BLaER1 (cell line): Measurements from ENCODE around the gene KLHL4.
"Not testable (repeated sequence)": the region's sequence is repeated elsewhere in the genome, so short reads cannot be mapped to it uniquely, and the experiment has no call there.

Experiments used
- H3K27ac ChIP-seq: shearing (Covaris generic); formaldehyde crosslinking; 2 replicates; pipeline ENCODE4 v1.8.1; 2022
- H3K27me3 ChIP-seq: shearing (Covaris generic); formaldehyde crosslinking; 2 replicates; pipeline ENCODE4 v1.8.1; 2022
- H3K36me3 ChIP-seq: shearing (Covaris generic); formaldehyde crosslinking; 2 replicates; pipeline ENCODE4 v1.8.1; 2022
- H3K4me1 ChIP-seq: shearing (Covaris generic); formaldehyde crosslinking; 2 replicates; pipeline ENCODE4 v1.8.1; 2022
- H3K4me2 ChIP-seq: shearing (Covaris generic); formaldehyde crosslinking; 2 replicates; pipeline ENCODE4 v1.8.1; 2022
- H3K4me3 ChIP-seq: shearing (Covaris generic); formaldehyde crosslinking; 2 replicates; pipeline ENCODE4 v1.8.1; 2022
- H3K9ac ChIP-seq: shearing (Covaris generic); formaldehyde crosslinking; 2 replicates; pipeline ENCODE4 v1.8.1; 2022
- H3K9me3 ChIP-seq: shearing (Covaris generic); formaldehyde crosslinking; 2 replicates; pipeline ENCODE4 v1.8.1; 2022
- H4K20me1 ChIP-seq: shearing (Covaris generic); formaldehyde crosslinking; 2 replicates; pipeline ENCODE4 v1.8.1; 2022
- Cebpa-rat ChIP-seq: shearing (Covaris generic); IDR thresholded peaks from 2 replicates; pipeline ENCODE4 v1.8.1; 2022

The KLHL4 gene

GRCh38 chrX:87702795-87703194 lies 185.2 kb downstream of the KLHL4 start:
- Histone ChIP-seq H3K4me3 (no peak overlapping the region), H4K20me1 (no peaks in the 10 kb centered on the region), H3K9ac (no peak overlapping the region), H3K27ac (no peak overlapping the region), H3K4me1 (no peaks in the 10 kb centered on the region), H3K27me3 (peaks cover 60% of the 10 kb centered on the region), H3K9me3 (peaks cover 8% of the 10 kb centered on the region), H3K36me3 (no peaks in the 10 kb centered on the region), H3K4me2 (no peak overlapping the region)
- no peak for TF ChIP-seq Cebpa-rat

- H3K4me3 ChIP-seq, H3K9ac ChIP-seq, H3K27ac ChIP-seq, H3K4me2 ChIP-seq, H3K36me3 ChIP-seq, H4K20me1 ChIP-seq, H3K4me1 ChIP-seq: not testable (repeated sequence)
- Histone ChIP-seq H3K27me3 (peaks cover 53% of the 10 kb centered on the region), H3K9me3 (peaks cover 15% of the 10 kb centered on the region)
These were observed 185.9 kb downstream of the KLHL4 start for GRCh38 chrX:87703469-87703868.

GRCh38 chrX:87706134-87706533 lies 188.5 kb downstream of the KLHL4 start:
- Histone ChIP-seq H3K4me2 (no peak overlapping the region), H3K36me3 (no peaks in the 10 kb centered on the region), H3K27ac (no peak overlapping the region), H3K4me1 (no peaks in the 10 kb centered on the region), H4K20me1 (no peaks in the 10 kb centered on the region), H3K4me3 (no peak overlapping the region), H3K9ac (no peak overlapping the region), H3K27me3 (peaks cover 34% of the 10 kb centered on the region), H3K9me3 (peaks cover 31% of the 10 kb centered on the region)
- peak; percentile 28; the same call in 1 of the 2 replicates for TF ChIP-seq Cebpa-rat

GRCh38 chrX:87710580-87710979 lies 193.0 kb downstream of the KLHL4 start:
- Histone ChIP-seq H3K36me3 (no peaks in the 10 kb centered on the region), H4K20me1 (no peaks in the 10 kb centered on the region), H3K9ac (no peak overlapping the region), H3K27ac (no peak overlapping the region), H3K4me3 (no peak overlapping the region), H3K27me3 (peaks cover 25% of the 10 kb centered on the region), H3K4me2 (no peak overlapping the region), H3K9me3 (peaks cover 34% of the 10 kb centered on the region), H3K4me1 (no peaks in the 10 kb centered on the region)
- no peak for TF ChIP-seq Cebpa-rat
